ENCODE measurements around the gene CAMK4. TPM values are rescaled to one million over a fixed set of nuclear protein-coding genes. Genes with fewer than 3 reads are reported as not detected.
A peak's percentile ranks its signal among the peaks of the same experiment; 100 is the strongest.

The CAMK4 gene
- total RNA-seq, 4 donors from 2014 or later = 0.75 to 5.6 (median 4.7) TPM

DNA sequence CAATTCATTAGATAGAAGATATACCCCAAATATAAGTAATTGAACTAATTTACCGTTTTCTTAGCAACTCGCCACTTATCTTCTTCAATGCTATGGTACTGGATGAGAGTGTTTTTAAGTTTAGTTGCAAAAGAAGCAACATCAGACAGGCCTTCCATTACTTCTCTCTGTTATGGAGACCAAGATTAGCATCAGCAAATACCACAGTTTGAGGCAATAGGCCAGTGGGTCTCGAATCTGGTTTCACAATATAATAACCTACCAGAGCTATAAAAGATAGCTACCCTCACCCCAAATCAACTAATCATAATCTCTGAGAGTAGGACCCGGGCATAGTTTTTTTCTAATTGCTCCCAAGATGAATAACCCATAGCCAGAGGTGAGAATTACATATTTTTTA lies 283.1 kb downstream of the CAMK4 start:
- Histone ChIP-seq H3K4me1 (peaks cover 0 to 28% (median 15%) of the 10 kb centered on the region in 4 donors), H3K9me3 (no peaks in the 10 kb centered on the region), H3K27ac (no peak overlapping the region), H3K36me3 (no peaks in the 10 kb centered on the region), H3K27me3 (no peaks in the 10 kb centered on the region), H3K4me3 (no peak overlapping the region)
- no peak for DNase-seq
- in situ Hi-C loops (cut with MboI; ENCODE audit: low pct_ligation_motif_present in 1 of 4, low pct_unique_long_range_greater_than_20kb in 1 of 4, low sequenced_read_pairs in 3 of 4) (no loop called here), intact Hi-C loops (cut with DNase I; ENCODE audit: low total_unique reads) (no loop called here)
- 87 to 92% methylated on average over 4 of the region's 4 CpGs for WGBS, 2 donors (ENCODE audit: low coverage in 1 of 2)
- TF ChIP-seq POLR2AphosphoS5 (IDR thresholded peaks at IDR 0.05) (no peak), EP300 (IDR thresholded peaks at IDR 0.05; ENCODE audit: low read depth) (no peak), POLR2A (IDR thresholded peaks at IDR 0.05) (no peak)
- TF ChIP-seq, protein P1, sequence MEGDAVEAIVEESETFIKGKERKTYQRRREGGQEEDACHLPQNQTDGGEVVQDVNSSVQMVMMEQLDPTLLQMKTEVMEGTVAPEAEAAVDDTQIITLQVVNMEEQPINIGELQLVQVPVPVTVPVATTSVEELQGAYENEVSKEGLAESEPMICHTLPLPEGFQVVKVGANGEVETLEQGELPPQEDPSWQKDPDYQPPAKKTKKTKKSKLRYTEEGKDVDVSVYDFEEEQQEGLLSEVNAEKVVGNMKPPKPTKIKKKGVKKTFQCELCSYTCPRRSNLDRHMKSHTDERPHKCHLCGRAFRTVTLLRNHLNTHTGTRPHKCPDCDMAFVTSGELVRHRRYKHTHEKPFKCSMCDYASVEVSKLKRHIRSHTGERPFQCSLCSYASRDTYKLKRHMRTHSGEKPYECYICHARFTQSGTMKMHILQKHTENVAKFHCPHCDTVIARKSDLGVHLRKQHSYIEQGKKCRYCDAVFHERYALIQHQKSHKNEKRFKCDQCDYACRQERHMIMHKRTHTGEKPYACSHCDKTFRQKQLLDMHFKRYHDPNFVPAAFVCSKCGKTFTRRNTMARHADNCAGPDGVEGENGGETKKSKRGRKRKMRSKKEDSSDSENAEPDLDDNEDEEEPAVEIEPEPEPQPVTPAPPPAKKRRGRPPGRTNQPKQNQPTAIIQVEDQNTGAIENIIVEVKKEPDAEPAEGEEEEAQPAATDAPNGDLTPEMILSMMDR (IDR thresholded peaks at IDR 0.05) = no peak

DNA sequence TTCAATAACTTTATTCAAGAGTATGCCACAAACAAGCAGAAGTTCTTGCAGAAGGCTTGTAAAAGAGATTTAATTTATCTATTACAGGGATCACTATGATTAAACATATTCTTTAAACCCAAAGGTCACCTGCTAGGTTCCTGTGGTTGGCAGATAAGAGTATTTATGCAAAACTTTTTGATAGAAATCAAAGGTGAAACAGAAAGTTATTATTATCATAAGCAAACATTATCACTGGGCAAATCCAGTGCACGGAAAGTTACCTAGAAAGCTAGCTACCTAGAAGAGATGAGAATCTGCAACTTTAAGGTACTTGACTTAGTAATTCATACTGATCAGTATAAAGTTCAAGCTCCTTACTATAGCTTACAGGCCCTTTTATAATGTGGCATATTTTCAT lies 284.9 kb downstream of the CAMK4 start:
- in situ Hi-C loops (cut with MboI; ENCODE audit: low pct_ligation_motif_present in 1 of 4, low pct_unique_long_range_greater_than_20kb in 1 of 4, low sequenced_read_pairs in 3 of 4) = no loop called here
- DNase-seq = no peak
- H3K27ac ChIP-seq = no peak overlapping the region
- H3K9me3 ChIP-seq = no peaks in the 10 kb centered on the region
- H3K4me3 ChIP-seq = no peak overlapping the region
- 54 to 55% methylated on average over 1 of the region's 1 CpG for WGBS, 2 donors (ENCODE audit: low coverage in 1 of 2)
- H3K27me3 ChIP-seq = no peaks in the 10 kb centered on the region
- intact Hi-C loops (cut with DNase I; ENCODE audit: low total_unique reads) = no loop called here
- TF ChIP-seq POLR2A (IDR thresholded peaks at IDR 0.05) (no peak), EP300 (IDR thresholded peaks at IDR 0.05; ENCODE audit: low read depth) (no peak), POLR2AphosphoS5 (IDR thresholded peaks at IDR 0.05) (no peak)
- TF ChIP-seq, protein P1 (IDR thresholded peaks at IDR 0.05) = no peak
- H3K36me3 ChIP-seq = no peaks in the 10 kb centered on the region
- peaks cover 0 to 38% (median 17%) of the 10 kb centered on the region in 4 donors for H3K4me1 ChIP-seq

DNA sequence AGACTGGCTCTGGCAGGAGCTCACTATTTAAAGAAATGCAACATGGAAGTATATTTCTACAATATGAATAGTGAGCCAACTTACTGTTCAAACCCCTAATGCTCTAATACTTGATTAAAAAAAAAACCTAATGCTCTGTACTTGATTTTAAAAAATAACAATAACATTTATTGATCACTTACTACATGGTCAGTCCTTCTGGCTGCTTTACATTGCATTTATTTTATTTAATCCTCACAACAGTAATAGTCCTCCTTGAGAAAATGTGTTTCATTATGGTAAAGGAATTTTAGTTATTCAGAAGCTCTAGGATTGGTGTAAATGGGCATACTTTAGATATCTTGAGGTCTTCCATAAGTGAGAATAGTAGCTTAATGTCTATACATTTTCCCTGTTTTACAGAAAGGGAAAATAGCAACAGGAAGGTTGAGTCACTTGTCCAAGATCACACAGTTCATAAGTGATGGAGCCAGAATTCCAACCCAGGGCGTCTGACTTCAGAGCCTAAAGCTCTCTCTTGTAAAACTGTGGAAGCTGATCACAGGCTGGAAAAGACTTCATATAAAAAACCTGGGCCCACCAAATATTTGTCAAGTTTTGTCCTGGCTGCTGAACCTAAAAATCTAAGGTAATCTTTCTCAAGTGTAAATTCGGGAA lies 287.1 kb downstream of the CAMK4 start:
- Histone ChIP-seq H3K27ac (peak overlapping the region; percentile 80 to 93 (median 90)), H3K27me3 (no peaks in the 10 kb centered on the region), H3K4me3 (peak overlapping the region in 3 of 4 donors; percentile 70 to 85 (median 80)), H3K4me1 (peaks cover 0 to 38% (median 17%) of the 10 kb centered on the region in 4 donors), H3K36me3 (no peaks in the 10 kb centered on the region), H3K9me3 (no peaks in the 10 kb centered on the region)
- intact Hi-C loops (cut with DNase I; ENCODE audit: low total_unique reads) = no loop called here
- no peak for TF ChIP-seq EP300 (IDR thresholded peaks at IDR 0.05; ENCODE audit: low read depth)
- TF ChIP-seq, protein P1 (IDR thresholded peaks at IDR 0.05) = no peak
- TF ChIP-seq POLR2A (IDR thresholded peaks at IDR 0.05) = no peak
- TF ChIP-seq POLR2AphosphoS5 (IDR thresholded peaks at IDR 0.05) = no peak
- no peak for DNase-seq
- WGBS, 2 donors (ENCODE audit: low coverage in 1 of 2) = 5 to 7% methylated on average over 2 of the region's 2 CpGs
- in situ Hi-C loops (cut with MboI; ENCODE audit: low pct_ligation_motif_present in 1 of 4, low pct_unique_long_range_greater_than_20kb in 1 of 4, low sequenced_read_pairs in 3 of 4) = no loop called here

DNA sequence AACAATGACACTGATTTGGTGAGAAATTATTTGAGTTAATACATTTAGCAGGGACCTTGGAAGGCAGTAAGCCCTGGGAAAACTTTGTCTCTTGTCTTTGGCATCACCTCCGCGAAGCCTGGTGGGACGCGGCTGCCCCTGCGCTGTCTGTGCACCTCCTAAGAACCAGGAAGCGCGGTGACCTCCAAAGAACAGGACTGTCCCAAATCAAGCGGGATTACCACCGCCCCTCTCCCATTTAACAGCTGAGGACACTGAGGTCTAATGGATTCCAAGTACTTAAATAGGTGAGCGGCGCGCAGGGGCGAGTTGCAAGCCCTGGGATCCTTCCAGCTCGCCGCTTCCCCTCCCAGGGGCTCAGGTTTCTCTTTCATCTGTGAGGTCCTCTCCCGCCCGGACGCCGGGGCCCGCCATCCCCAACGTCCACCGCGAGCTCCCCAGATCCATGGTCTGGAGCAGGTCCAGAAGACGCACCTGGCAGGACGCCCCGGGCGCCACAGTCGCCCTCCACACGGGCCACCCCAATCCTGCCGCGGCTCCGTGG lies 287.7 kb downstream of the CAMK4 start:
- Histone ChIP-seq H3K27ac (peak overlapping the region; percentile 80 to 93 (median 90)), H3K27me3 (no peaks in the 10 kb centered on the region), H3K4me3 (peak overlapping the region; percentile 33 to 85 (median 75)), H3K4me1 (peaks cover 0 to 38% (median 17%) of the 10 kb centered on the region in 4 donors), H3K9me3 (no peaks in the 10 kb centered on the region), H3K36me3 (no peaks in the 10 kb centered on the region)
- TF ChIP-seq POLR2AphosphoS5 (IDR thresholded peaks at IDR 0.05) = no peak
- WGBS, 2 donors (ENCODE audit: low coverage in 1 of 2) = 0 to 1% methylated on average over 17 to 22 of the region's 32 CpGs
- intact Hi-C loops (cut with DNase I; ENCODE audit: low total_unique reads) (no loop called here), in situ Hi-C loops (cut with MboI; ENCODE audit: low pct_ligation_motif_present in 1 of 4, low pct_unique_long_range_greater_than_20kb in 1 of 4, low sequenced_read_pairs in 3 of 4) (no loop called here)
- DNase-seq = no peak

Measured in transverse colon (tissue), 4 donors.